GM21367 (cell line): ENCODE data around the gene FAM81A.
"Not testable (repeated sequence)": the region's sequence is repeated elsewhere in the genome, so short reads cannot be mapped to it uniquely, and the experiment has no call there.

Source experiments
- ATAC-seq: cut with Tn5 transposase; IDR thresholded peaks from one replicate; pipeline ENCODE4 v1.9.1; 2021; ENCODE audit not compliant: unreplicated experiment

The FAM81A gene

DNA sequence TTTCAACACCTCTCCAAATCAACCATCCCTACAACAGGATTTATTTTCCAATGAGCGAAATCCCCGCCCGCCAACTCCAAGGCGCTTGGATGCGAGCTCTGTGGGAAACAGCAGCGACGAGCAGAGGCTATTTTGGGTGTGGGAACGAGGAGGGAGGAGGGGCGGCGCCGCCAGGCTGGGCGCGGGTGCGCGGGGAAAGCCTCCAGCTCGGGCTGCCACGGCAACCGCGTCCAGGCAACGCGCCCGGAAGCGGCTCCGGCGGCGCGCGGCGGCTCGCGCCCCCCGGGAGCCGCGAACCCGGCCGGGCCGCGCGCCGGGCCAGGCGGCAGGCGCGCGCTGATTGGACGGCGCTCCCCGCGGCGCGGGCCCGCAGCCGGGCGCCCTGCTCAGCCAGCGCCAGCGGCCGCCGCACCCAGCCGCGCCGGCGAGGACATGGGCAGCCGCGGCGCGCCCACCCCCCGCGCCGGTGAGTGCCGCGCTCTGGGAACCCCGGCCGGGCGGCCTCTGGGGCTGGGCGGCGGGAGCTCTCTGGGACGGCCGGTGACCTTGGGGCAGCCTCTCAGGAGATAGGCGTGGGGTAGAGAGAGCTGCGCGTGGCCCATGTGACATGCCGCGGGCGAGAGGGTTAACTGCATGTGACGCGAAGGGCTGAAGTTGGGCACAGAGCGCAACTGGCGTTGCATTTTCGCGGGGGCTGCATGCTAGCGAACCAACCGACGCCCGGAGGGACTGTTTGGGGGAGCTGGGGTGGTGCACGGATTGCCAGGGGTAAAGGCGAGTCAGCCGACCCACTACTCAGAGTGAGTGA, at the start of gene FAM81A:
Gene FAM81A (plus strand): TSS at position 370 of the 808 bp plus-strand sequence. CDS start 20,441 bp downstream, outside the sequence.
- peak; percentile 63 for ATAC-seq

DNA sequence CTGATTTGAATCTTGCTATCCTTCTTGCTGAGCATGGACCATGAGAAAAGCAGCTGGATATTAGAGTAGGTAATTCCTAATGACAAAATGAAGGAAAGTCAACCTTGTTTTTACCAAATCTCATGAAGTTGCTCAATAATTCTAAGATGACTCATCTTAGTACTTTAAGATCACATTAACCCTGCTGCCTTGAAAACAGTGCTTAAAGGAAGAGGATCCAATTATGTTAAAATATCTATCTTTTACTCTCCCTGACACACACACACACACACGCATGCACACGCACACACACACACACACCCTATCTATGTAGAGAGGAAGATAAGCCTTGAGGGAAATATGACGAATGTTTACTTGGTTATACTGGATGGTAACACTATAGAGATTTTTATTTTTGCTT, 49.3 kb upstream of the FAM81A start:
- no peak for ATAC-seq

DNA sequence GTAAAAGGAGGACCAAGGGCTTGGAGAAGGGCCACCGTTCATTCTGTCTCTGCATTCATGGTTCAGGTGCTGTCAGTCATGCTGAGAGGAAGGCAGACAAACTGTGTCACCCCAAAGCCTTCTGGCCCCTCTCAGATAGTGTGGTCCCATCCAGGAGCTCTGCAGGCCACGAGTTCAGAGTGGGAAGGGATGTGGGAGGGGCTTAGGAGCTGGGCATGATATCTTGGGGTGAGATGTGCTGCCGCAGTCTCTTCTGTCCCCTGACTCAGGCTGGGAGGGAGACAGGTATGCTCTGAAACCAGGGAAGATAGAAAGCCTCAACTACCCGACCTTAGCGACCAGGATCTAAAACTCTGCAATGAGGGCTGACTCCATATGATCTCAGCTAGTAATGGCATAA, 45.7 kb upstream of the FAM81A start:
- no peak for ATAC-seq

DNA sequence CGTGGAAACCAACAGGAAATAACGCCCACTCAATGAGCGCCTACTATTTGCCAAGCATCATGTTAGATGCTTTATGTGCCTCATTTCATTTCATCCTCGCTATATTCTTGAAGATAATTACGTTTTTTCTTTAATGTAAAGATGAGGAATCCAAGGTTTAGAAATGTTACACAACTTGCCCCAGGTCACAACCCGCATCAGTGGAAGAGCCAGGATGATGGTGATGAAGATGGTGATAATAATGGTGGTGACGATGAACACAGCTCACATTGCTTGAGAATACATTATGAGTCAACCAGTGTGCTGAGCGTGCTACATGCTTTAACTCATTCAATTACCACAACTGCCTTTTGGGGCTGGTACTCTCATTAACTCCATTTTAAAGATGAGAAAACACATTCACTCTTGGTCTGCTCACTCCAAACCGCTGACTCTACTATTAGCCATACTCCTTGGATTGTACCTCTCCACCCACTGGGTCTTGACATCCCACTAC, 43.8 kb upstream of the FAM81A start:
- no peak for ATAC-seq

DNA sequence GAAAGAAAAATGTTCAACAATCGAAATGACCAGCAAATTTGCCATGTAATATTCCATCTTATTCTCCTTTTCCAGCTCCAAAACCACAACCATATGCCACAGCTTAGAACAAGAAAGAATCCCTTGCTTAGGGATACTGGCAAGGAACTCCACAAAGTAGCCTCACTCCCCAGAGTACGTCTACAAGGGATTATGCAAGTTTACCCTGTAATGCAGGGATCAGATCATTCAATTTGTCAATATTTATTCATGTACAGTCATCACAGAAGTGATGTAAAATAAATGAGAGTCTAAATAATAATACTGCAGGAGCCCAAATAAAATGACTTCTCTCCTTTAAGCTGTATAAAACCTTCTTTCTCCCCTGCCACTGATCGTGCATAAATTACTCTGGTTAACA, 41.8 kb upstream of the FAM81A start:
- no peak for ATAC-seq

DNA sequence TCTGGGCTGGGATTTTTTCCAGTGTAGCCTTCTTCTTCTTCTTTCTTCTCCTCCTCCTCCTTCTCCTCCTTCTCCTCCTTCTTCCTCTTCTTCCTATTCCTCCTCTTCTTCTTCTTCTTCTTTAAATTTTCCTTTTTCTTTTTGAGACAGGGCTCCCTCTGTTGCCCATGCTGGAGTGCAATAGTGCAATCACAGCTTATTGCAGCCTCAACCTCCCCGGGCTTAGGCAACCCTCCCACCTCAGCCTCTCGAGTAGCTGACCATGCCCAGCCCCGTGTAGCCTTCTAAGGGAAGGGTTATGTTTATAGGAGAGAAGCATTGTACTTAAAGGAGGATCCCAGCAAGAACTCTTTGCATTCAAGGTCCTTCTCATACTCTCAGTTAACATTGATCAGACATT, 41.3 kb upstream of the FAM81A start:
- ATAC-seq = no peak

DNA sequence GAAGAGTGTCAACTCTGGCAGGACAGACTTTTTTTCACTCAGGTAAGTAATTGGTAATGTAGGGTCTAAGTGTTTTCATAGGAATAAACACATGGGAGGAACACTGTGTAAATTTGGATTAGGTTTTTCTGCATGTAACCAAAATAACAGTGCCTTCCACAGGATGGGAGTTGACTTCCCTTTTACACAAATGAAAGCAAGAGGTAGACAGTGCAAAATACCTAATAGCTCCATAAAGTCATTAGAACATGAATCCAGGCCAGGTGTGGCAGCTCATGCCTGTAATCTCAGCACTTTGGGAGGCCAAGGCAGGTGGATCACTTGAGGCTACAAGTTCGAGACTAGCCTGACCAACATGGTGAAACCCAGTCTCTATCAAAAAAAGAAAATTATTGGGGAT, 39.8 kb upstream of the FAM81A start:
- ATAC-seq = no peak

DNA sequence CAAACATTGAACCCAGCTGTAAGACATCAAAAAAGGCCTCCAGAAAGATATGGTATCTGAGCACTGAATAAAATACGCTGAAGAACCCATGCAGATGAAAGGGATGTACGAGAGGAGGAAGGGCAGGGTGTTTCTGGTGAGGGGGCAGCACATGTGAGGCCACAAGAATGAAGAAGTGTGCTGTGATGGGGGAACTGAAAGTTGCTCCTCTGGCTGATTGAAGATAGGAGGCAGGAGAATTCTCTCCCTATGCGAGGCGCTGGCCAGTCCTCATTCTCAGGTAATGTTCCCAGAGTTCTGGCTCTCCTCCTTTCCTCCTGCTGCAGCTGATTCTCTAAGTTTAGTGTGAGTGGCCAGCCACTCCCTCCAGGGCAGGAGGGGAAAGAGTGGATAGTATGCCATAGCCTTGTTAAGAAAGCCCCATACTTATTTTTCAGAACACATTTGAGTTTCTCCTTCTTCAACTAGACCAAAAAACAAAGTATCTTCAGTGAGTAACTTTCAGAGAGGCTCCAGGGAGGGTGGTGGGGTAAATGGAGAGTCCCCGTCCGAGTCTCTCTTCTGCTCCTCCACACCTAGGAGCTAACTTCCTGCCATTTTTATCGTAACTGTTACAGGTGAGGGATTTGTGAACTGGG, 38.4 kb upstream of the FAM81A start:
- ATAC-seq = peak; percentile 73

DNA sequence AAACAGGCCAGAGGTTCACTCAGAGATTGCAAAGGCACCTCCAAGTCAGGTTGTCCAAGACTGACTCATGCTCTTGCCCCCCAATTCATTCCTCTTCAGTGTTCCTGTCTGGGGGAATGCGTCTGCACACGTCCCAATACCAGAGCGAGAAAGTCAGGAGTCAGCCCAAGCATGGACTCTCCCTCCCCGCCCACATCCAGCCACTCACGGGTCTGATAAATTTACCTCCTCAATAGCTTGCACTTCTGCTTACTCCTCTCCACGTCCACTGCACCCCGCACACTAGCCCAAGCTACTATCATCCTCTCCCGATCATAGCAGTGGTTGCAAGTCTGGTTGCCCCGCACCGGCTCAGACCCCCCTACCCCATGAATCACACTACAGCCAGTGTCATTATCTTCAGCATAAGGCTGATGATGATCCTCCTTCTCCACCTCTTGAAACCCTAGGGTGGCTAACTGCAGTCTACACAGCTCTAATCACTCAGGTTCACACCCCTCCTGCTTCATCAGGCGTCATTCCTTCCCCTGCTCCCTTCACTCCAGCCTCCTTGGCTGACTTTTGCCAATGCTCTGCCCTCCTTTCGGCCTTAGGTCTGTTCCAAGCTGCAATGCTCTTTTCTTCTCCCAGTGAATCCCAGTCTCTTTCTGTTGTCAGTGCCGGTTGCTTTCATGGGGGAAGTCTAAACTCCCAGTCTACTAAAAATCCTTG, 37.7 kb upstream of the FAM81A start:
- no peak for ATAC-seq

DNA sequence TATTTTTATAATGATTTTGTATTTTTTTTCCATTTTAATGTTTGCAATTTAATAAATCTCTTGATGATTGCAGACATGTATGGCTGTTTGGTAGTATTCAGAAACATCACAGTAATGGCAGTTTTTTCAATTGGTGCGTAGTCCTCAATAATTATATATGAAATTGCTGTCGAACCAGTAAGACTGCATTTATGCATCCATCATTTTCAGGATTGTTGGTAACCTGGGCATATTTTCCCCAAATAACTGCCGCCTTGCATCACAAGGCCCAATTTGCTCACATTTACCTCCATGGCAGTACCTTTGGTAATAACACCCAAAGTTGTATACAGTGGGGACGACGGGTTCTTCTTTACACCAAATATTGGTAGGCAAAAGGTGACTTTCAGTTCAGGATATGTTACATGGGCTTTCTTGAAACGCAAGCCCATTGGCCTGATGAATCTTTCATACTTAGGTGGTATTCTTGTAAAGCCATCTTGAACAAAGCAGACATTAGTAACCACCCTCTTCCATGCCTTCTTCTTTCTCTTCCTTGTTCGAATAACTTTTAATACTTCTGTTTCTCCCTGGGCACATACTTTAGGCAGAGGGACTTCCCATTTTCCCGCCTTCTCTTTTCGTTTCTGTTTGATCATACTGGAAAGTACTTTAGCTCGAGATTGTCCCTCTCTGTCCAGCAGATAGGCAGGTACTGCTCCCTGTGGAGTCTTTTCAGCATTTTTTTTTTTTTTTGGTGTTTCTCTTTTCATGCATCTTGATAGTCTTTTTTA, 36.7 kb upstream of the FAM81A start:
- not testable (repeated sequence) for ATAC-seq

DNA sequence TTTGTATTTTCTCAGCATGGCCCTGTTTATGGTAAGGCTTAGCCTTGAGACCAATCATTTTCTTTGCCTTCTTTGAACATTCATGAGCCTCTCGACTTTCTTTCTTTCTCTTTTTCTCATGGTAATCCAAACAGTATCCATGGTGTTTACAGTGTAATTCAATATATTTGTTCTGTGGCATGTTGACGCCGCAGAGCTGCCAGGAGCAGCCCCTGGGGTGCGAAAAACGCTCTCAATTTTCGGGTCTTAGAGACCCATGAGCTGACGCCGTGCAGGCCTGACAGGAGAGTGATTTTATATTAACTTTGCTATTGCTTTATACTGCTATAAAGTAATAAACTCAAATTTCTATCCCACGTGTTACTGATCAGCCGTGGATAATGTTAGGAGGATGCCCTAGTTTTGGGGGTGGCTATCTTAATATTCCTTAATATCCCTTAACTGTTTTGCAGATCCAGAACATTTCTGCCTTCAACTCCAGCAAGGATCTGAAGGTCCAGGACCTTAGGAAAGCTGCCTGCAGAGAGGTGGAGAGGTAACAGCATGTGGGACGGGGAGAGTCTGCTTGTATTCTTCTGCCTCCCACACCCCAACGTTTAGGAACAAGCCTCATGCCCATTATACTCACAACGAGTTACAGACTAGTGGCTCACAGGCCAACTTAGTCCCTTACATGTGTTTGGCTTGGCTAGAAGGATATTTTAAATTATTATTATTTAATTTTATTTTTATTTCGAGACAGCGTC, 36.0 kb upstream of the FAM81A start:
- ATAC-seq = no peak

DNA sequence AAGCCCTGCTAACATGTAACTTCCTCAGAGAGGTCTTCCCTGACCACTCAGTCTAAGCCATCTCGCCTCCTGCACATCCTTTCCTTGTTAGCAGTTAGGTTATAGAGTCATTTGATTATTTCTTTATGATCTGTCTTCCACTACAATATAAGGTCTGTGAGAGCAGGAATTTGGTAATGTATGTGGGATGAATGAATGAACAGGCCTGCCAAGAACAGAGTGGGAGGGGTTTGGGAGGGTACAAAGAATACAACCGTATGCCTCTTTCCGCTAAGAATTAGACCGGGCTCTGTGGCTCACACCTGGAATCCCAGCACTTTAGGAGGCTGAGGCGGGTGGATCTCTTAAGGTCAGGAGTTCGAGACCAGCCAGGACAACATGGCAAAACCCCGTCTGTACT, 32.9 kb upstream of the FAM81A start:
- no peak for ATAC-seq

DNA sequence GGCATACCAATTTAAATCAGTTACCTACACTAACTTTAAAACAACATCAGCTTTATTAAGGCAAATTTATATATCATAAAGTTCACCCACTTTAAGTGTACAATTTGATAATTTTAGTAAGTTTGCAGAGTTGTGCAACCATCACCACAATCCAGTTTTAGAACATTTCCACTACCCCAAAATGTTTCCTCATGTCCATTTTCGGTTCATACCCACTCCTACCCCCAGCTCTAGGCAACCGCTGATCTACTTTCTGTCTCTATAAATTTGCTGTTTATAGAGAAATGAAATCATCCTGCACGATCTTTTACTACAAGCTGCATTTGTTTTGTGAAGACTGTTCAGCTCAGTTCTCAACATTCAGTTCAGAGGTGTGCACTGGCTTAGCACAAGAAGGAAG, 31.5 kb upstream of the FAM81A start:
- ATAC-seq = no peak

DNA sequence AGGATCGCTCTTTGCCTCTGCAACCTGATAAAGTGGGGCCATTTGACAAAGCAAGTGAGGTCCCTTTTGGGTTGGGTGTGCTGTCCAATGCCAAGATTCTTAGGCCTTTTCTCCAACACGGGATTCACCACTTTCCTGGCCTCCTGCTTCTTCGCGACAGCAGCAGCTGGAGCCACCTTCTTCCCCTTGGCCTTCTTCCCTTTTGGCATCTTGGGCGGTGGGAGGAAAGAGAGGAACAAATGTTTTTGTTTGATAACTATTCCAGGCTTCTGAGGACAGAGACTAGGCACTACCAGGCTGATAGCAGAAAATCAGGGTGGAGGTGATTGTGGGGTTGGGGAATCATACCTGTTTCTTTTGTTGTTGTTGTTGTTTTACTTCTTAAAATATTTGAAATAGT, 30.0 kb upstream of the FAM81A start:
- no peak for ATAC-seq

DNA sequence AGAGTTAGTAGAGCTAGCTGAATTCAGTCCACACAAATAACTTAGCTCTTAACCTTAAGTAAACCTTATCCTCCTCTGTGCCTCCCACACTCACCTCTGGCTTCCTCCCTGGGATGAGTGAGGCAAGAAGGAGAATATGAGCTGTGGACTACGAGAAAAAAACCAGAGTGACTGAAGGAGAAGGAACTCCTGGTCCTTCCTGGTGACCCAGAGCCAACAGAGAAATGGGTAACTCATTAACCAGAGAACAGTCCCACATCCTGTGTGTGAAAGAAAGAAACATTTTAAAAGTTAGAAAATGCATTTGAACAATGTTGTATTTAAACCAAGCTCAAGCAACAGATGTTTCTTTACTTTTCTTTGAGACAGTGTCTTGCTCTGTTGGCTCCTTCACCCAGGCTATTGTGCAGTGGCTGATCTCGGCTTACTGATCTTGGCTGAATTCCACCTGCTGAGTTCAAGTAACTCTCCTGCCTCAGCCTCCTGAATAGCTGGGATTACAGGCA, 27.5 kb upstream of the FAM81A start:
- ATAC-seq = no peak

DNA sequence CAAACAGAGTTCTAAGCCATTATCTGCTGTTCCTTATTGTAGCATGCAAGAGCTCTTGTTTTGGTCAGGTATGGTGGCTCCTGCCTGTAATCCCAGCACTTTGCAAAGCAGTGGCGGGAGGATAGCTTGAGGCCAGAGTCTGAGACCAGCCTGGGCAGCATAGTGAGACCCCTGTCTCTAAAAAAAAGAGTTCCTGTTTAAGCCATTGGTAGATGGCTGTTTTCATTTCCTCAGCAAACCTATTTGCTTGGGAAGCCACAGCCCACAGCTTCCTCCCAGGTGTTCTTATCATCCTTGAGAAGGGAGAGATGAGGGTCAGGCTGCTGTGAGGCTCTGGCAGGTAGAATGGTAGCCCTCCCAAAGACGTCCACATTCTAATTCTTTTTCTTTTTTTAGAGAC, 24.4 kb upstream of the FAM81A start:
- ATAC-seq = no peak

DNA sequence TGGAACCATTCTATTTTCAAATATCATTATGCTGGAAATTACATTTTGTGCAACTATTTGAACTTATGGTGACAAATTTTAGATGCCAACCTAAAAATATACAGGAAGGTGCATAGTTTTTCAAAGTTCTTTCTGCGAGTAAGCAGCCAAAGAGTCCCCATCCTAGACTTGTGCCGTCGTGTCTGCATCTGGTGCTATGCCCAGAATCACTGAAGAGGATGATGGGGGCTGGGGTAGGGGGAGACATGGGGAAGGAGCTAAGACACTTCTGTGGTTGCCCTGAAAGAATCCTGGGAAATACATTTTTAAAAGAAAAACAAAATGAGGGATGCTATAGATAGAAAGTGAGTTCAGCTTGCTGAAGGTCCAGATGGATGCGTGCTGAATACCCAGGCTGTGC, 21.2 kb upstream of the FAM81A start:
- ATAC-seq = no peak

DNA sequence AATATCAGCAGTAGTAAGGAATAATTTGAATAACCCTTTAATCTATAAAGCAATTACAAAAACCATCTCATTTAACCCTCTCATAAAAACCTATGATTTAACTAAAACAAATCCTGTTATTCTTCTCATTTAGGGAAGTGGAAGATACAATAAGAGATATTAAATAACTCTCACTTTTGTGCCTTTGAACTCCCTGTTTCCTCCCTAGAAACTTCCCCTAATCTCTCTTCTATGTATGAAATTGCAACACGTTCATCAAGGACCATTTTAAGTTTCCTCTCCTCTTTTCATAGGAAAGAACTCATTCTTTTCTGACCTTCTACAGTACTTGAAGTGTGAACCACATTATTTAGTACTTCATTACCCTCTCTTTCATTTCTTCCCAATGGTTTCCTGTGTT, 18.8 kb upstream of the FAM81A start:
- no peak for ATAC-seq

DNA sequence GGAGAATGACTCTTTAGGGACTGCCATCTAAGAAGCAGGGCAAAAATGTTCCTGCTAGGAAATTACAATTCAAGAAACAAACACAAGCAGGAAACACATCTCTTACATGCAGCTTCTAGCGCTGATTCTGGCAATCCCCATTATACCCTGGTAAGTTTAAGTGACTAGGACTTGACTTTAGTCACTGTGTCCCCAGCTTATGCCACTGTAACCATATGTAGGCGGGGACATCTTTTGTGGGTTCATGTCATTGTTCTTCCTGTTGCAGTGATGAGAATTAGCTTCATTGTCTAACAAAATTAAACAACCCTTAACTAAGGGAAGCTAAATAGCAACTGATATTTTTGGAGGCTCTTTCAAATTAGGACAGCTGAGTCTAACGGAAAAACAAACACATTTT, 17.9 kb upstream of the FAM81A start:
- ATAC-seq = no peak

DNA sequence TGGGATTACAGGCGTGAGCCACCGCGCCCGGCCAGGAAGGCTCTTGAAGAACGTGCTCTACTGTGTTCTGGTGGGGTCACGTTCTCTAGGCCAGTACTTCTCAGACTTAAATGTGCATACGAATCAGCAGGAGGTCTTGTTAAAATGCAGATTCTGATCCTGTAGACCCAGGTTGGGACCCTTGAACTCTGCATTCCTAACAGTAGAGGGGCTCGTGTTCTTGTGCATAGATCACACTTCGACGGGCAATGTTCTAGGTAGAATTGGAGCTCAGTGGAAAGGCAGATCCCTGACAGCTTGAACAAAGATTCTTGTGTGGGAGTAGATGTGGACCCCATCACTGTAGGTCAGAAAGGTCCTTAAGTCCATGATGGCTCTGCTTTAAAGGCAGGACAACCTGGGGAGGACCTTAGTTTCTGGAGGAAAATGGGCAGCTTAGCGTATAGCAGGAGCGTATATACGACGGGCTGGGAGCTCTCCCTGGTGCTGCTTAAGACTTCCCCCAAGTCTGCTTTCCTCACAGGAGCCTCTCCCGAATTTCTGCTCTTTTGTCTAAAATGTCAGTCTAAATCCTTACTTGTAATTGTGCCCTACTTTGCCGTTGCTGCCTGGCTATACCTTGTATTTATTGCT, 16.9 kb upstream of the FAM81A start:
- no peak for ATAC-seq
